Measurements from ENCODE around the gene KCTD18. TPM values are rescaled to one million over a fixed set of nuclear protein-coding genes. Genes with fewer than 3 reads are reported as not detected.

The KCTD18 gene
- total RNA-seq (2014; rRNA removed; shearing (Covaris generic)) (24.0 and 27.7 TPM in 2 replicates), polyA plus RNA-seq (2016; fragmentation: Nextera tagmentation; extraction: Ambion mirVana) (15.6 and 17.9 TPM in 2 replicates)

GRCh38 chr2:200509612-200510433, at the start of gene KCTD18:
TSS of gene KCTD18 (minus strand) at chr2:200510068. CDS start at chr2:200507016, 3,052 bp downstream.
- Histone ChIP-seq H3K36me3 (ENCODE audit: low read depth) (no peaks in the 10 kb centered on the region), H3K27me3 (replicated peaks; ENCODE audit: insufficient read depth) (no peaks in the 10 kb centered on the region), H3K79me2 (ENCODE audit: insufficient read depth) (peaks cover 23% of the 10 kb centered on the region), H3K9me2 (ENCODE audit: insufficient read depth) (no peaks in the 10 kb centered on the region), H3K4me2 (ENCODE audit: unreplicated experiment) (peak within 1 kb of the TSS; percentile 98), H3K9me3 (ENCODE audit: low read depth) (no peaks in the 10 kb centered on the region), H3K9ac (peak within 1 kb of the TSS; percentile 94), H3K27ac (peak within 1 kb of the TSS; percentile 33), H4K20me1 (ENCODE audit: insufficient read depth) (no peaks in the 10 kb centered on the region), H2AFZ (peak within 1 kb of the TSS; percentile 97), H3F3A (ENCODE audit: insufficient read depth) (no peaks in the 10 kb centered on the region), H3K4me3 (peak within 1 kb of the TSS; percentile 87), H3K4me1 (ENCODE audit: insufficient read depth) (no peaks in the 10 kb centered on the region; the same call in 1 of the 2 replicates)
- 0 to 2% methylated on average over 28 to 30 of the region's 78 CpGs for WGBS, 2 experiments (ENCODE audit: low coverage in 1 of 2, low lambda C conversion rate in 2 of 2, missing lambda C conversion rate in 2 of 2)
- TF ChIP-seq EZH2phosphoT487 (IDR thresholded peaks at IDR 0.05; ENCODE audit: insufficient read depth, low read depth) (no peak), EZH2 (IDR thresholded peaks at IDR 0.05; ENCODE audit: insufficient read depth, poor library complexity, severe bottlenecking) (no peak)
- DNase-seq: peak; percentile 92
- in situ Hi-C loops (cut with MboI): no loop called here

DNA sequence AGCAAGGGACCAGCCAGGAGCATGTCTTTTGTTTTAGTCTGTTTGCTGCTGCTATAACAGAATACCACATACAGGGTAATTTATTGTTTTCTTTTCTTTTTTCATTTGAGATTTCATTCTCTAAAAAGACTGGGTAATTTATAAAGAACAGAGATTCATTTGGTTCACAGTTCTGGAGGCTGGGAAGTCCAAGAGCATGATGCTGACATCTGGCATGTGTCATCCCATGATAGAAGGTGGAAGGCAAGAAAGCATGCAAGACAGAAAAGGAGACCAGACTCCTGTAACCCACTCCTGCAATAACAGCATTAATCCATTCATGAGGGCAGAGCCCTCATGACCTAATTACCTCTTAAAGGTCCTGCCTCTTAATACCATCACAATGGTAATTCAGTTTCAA, 30.9 kb upstream of the KCTD18 start:
- DNase-seq: no peak
- Histone ChIP-seq H3K36me3 (ENCODE audit: low read depth) (0 out of 2 replicates have a peak, but pooled peaks cover 6% of the 10 kb centered on the region), H4K20me1 (ENCODE audit: insufficient read depth) (no peaks in the 10 kb centered on the region), H3K27ac (no peak overlapping the region), H3F3A (ENCODE audit: insufficient read depth) (no peaks in the 10 kb centered on the region), H2AFZ (no peak overlapping the region), H3K4me2 (ENCODE audit: unreplicated experiment) (no peak overlapping the region), H3K9me3 (ENCODE audit: low read depth) (no peaks in the 10 kb centered on the region), H3K4me1 (ENCODE audit: insufficient read depth) (no peaks in the 10 kb centered on the region), H3K9me2 (ENCODE audit: insufficient read depth) (no peaks in the 10 kb centered on the region), H3K9ac (no peak overlapping the region), H3K27me3 (replicated peaks; ENCODE audit: insufficient read depth) (no peaks in the 10 kb centered on the region), H3K79me2 (ENCODE audit: insufficient read depth) (0 out of 2 replicates have a peak, but pooled peaks cover 9% of the 10 kb centered on the region), H3K4me3 (no peak overlapping the region)
- TF ChIP-seq EZH2phosphoT487 (IDR thresholded peaks at IDR 0.05; ENCODE audit: insufficient read depth, low read depth): no peak
- TF ChIP-seq EZH2 (IDR thresholded peaks at IDR 0.05; ENCODE audit: insufficient read depth, poor library complexity, severe bottlenecking): no peak
- in situ Hi-C loops (cut with MboI): no loop called here

DNA sequence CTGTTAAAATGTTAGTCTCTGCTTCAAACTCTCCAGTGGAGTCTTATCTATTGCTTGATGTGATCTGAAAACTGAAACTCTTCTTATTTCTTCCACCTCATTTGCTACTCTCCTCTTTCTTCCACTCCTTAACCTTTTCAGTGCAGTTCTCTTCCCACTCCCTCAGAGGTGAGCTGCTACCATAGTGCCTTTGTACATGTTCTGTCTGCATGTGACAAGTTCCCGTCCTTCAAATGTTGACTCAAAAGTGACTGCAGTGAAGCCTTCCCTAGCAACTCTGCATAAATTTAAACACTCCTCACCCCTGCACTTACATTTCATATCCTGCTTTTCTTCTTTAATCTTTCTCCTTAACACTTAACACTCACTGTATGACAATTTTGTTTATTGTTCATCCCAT, 28.3 kb upstream of the KCTD18 start:
- H3K4me2 ChIP-seq (ENCODE audit: unreplicated experiment): no peak overlapping the region
- no peaks in the 10 kb centered on the region for H3K9me2 ChIP-seq (ENCODE audit: insufficient read depth)
- no peaks in the 10 kb centered on the region for H3K27me3 ChIP-seq (replicated peaks; ENCODE audit: insufficient read depth)
- 100% methylated on average over 1 of the region's 1 CpG for WGBS, 2 experiments (ENCODE audit: low coverage in 1 of 2, low lambda C conversion rate in 2 of 2, missing lambda C conversion rate in 2 of 2)
- no peak overlapping the region for H3K4me3 ChIP-seq
- no peak overlapping the region for H3K27ac ChIP-seq
- H3F3A ChIP-seq (ENCODE audit: insufficient read depth): no peaks in the 10 kb centered on the region
- H3K4me1 ChIP-seq (ENCODE audit: insufficient read depth): no peaks in the 10 kb centered on the region
- no peaks in the 10 kb centered on the region for H3K9me3 ChIP-seq (ENCODE audit: low read depth)
- H2AFZ ChIP-seq: no peak overlapping the region
- H3K79me2 ChIP-seq (ENCODE audit: insufficient read depth): peaks cover 25% of the 10 kb centered on the region
- no peak for DNase-seq
- TF ChIP-seq EZH2 (IDR thresholded peaks at IDR 0.05; ENCODE audit: insufficient read depth, poor library complexity, severe bottlenecking) (no peak), EZH2phosphoT487 (IDR thresholded peaks at IDR 0.05; ENCODE audit: insufficient read depth, low read depth) (no peak)
- H3K36me3 ChIP-seq (ENCODE audit: low read depth): 0 out of 2 replicates have a peak, but pooled peaks cover 6% of the 10 kb centered on the region
- in situ Hi-C loops (cut with MboI): no loop called here
- no peaks in the 10 kb centered on the region for H4K20me1 ChIP-seq (ENCODE audit: insufficient read depth)
- H3K9ac ChIP-seq: no peak overlapping the region

DNA sequence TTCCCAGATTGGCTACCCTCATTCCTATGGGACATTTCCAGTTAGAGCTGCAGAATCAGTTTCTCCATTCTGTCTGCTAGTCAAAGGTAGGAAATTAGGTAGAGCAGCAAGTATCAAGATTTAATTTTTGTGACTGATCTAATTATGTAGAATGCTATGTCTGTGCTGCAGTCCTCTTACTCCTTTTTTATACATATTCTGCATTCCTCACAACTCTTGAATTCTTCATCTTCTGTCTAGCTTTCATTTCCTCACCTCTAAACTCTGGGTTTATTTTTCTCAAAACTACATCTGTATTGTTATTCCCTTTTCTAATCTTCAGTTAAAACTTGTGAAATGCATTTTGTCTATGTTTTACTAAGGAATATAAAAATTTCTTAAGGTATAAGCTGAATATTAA, 24.7 kb upstream of the KCTD18 start:
- H3K9ac ChIP-seq: no peak overlapping the region
- H2AFZ ChIP-seq: peak overlapping the region; percentile 45
- no peaks in the 10 kb centered on the region for H3F3A ChIP-seq (ENCODE audit: insufficient read depth)
- no peak overlapping the region for H3K27ac ChIP-seq
- DNase-seq: no peak
- H3K4me2 ChIP-seq (ENCODE audit: unreplicated experiment): no peak overlapping the region
- TF ChIP-seq EZH2 (IDR thresholded peaks at IDR 0.05; ENCODE audit: insufficient read depth, poor library complexity, severe bottlenecking): no peak
- no peak for TF ChIP-seq EZH2phosphoT487 (IDR thresholded peaks at IDR 0.05; ENCODE audit: insufficient read depth, low read depth)
- H4K20me1 ChIP-seq (ENCODE audit: insufficient read depth): no peaks in the 10 kb centered on the region
- no peak overlapping the region for H3K4me3 ChIP-seq
- H3K9me3 ChIP-seq (ENCODE audit: low read depth): no peaks in the 10 kb centered on the region
- H3K9me2 ChIP-seq (ENCODE audit: insufficient read depth): no peaks in the 10 kb centered on the region
- H3K36me3 ChIP-seq (ENCODE audit: low read depth): 0 out of 2 replicates have a peak, but pooled peaks cover 6% of the 10 kb centered on the region
- H3K79me2 ChIP-seq (ENCODE audit: insufficient read depth): peaks cover 53% of the 10 kb centered on the region
- H3K4me1 ChIP-seq (ENCODE audit: insufficient read depth): no peaks in the 10 kb centered on the region
- in situ Hi-C loops (cut with MboI): no loop called here
- H3K27me3 ChIP-seq (replicated peaks; ENCODE audit: insufficient read depth): no peaks in the 10 kb centered on the region
